ENCODE measurements around the gene F10. TPM values are rescaled to one million over a fixed set of nuclear protein-coding genes. Genes with fewer than 3 reads are reported as not detected.

F10 gene
- total RNA-seq, 1 donor from 2014 or later = 5.2 TPM

GRCh38 chr13:113084943-113085540 is 37.6 kb upstream of the F10 start:
- DNase-seq (ENCODE audit: missing footprints) (peak; percentile 31), ATAC-seq (no peak)
- intact Hi-C loops (cut with DNase I) = no loop called here

GRCh38 chr13:113086031-113086750 is 36.4 kb upstream of the F10 start:
- intact Hi-C loops (cut with DNase I) = no loop called here
- ATAC-seq (no peak), DNase-seq (ENCODE audit: missing footprints) (peak; percentile 37)

GRCh38 chr13:113086991-113087922 is 35.3 kb upstream of the F10 start:
- no peak for ATAC-seq
- intact Hi-C loops (cut with DNase I) = no loop called here
- peak; percentile 57 for DNase-seq (ENCODE audit: missing footprints)

- DNase-seq (ENCODE audit: missing footprints) (peak; percentile 40), ATAC-seq (no peak)
- intact Hi-C loops (cut with DNase I) = no loop called here
Observed at GRCh38 chr13:113087923-113088690, 34.5 kb upstream of the F10 start.

GRCh38 chr13:113088691-113089020 is 33.9 kb upstream of the F10 start:
- no peak for ATAC-seq
- intact Hi-C loops (cut with DNase I) = no loop called here
- DNase-seq (ENCODE audit: missing footprints) = peak; percentile 23

GRCh38 chr13:113089693-113090414 is 32.7 kb upstream of the F10 start:
- intact Hi-C loops (cut with DNase I) = no loop called here
- DNase-seq (ENCODE audit: missing footprints) (peak; percentile 64), ATAC-seq (no peak)

- intact Hi-C loops (cut with DNase I) = no loop called here
- DNase-seq (ENCODE audit: missing footprints) (peak; percentile 23), ATAC-seq (no peak)
Observed at GRCh38 chr13:113090415-113090770, 32.2 kb upstream of the F10 start.

- ATAC-seq = no peak
- intact Hi-C loops (cut with DNase I) = no loop called here
- DNase-seq (ENCODE audit: missing footprints) = peak; percentile 4
Observed at GRCh38 chr13:113090806-113091205, 31.8 kb upstream of the F10 start.

GRCh38 chr13:113091211-113091771 is 31.3 kb upstream of the F10 start:
- ATAC-seq (no peak), DNase-seq (ENCODE audit: missing footprints) (no peak)
- intact Hi-C loops (cut with DNase I) = no loop called here

- intact Hi-C loops (cut with DNase I) = no loop called here
- ATAC-seq (no peak), DNase-seq (ENCODE audit: missing footprints) (peak; percentile 66)
Observed at GRCh38 chr13:113091891-113092775, 30.5 kb upstream of the F10 start.

GRCh38 chr13:113092776-113093579 is 29.6 kb upstream of the F10 start:
- intact Hi-C loops (cut with DNase I) = no loop called here
- ATAC-seq (no peak), DNase-seq (ENCODE audit: missing footprints) (peak; percentile 61)

- DNase-seq (ENCODE audit: missing footprints) = peak; percentile 58
- no peak for ATAC-seq
- intact Hi-C loops (cut with DNase I) = no loop called here
Observed at GRCh38 chr13:113093580-113094409, 28.8 kb upstream of the F10 start.

- DNase-seq (ENCODE audit: missing footprints) (peak; percentile 33), ATAC-seq (no peak)
- intact Hi-C loops (cut with DNase I) = no loop called here
Observed at GRCh38 chr13:113094410-113094800, 28.2 kb upstream of the F10 start.

- intact Hi-C loops (cut with DNase I) = no loop called here
- DNase-seq (ENCODE audit: missing footprints) = peak; percentile 37
- no peak for ATAC-seq
Observed at GRCh38 chr13:113095146-113096051, 27.2 kb upstream of the F10 start.
